HepG2 (cell line): ENCODE data around the gene NCS1. TPM values are rescaled to one million over a fixed set of nuclear protein-coding genes. Genes with fewer than 3 reads are reported as not detected.
A peak's percentile ranks its signal among the peaks of the same experiment; 100 is the strongest.

ENCODE experiments used
- ATAD3A ChIP-seq: sonication (generic); formaldehyde crosslinking; IDR thresholded peaks from 2 replicates; pipeline ENCODE4 v1.4.0; 2020; ENCODE audit warnings: missing genetic modification reagents
- EHMT2 ChIP-seq: fragments of 200-600 bp; sonication (generic); IDR thresholded peaks from 2 replicates; pipeline ENCODE4 v1.7.0; 2017; ENCODE audit warnings: antibody characterized with exemption, low read depth, low read length, borderline replicate concordance
- FOXA3 ChIP-seq: IDR thresholded peaks from 2 replicates; pipeline ENCODE4 v1.6.1; 2016; ENCODE audit warnings: missing genetic modification reagents, missing compliant biosample characterization
- HES4 ChIP-seq: sonication (generic); formaldehyde crosslinking; IDR thresholded peaks from 2 replicates; pipeline ENCODE4 v1.9.0; 2021; ENCODE audit warnings: mild to moderate bottlenecking, missing genetic modification reagents, borderline replicate concordance
- NCOR1 ChIP-seq: fragments of 200-600 bp; sonication (generic); IDR thresholded peaks from 2 replicates; pipeline ENCODE4 v1.7.0; 2017; ENCODE audit warnings: antibody characterized with exemption, low read length, borderline replicate concordance
- PAXIP1 ChIP-seq: sonication (generic); formaldehyde crosslinking; conservative IDR thresholded peaks from 2 replicates; pipeline ENCODE4 v1.4.0; 2020; ENCODE audit warnings: mild to moderate bottlenecking, missing genetic modification reagents, moderate library complexity
- PBX2 ChIP-seq: IDR thresholded peaks from 2 replicates; pipeline ENCODE4 v1.6.1; 2016; ENCODE audit warnings: control low read depth
- RFX3 ChIP-seq: IDR thresholded peaks from 2 replicates; pipeline ENCODE4 v1.6.1; 2016; ENCODE audit warnings: missing biosample characterization, missing genetic modification reagents
- RXRA ChIP-seq: sonication (generic); formaldehyde crosslinking; IDR thresholded peaks from 2 replicates; pipeline ENCODE4 v1.5.1; 2020; ENCODE audit warnings: missing genetic modification reagents
- SOX13 ChIP-seq, 3 experiments: fragments of 450-650 bp in 1 of 3; sonication (generic) in 1 of 3; formaldehyde crosslinking in 1 of 3; IDR thresholded peaks in 2 of 3; conservative IDR thresholded peaks in 1 of 3; 2 replicates each; pipeline versions ENCODE4 v1.5.0 to v1.6.1; 2016 to 2020; ENCODE audit warnings: antibody characterized with exemption in 1 of 3, mild to moderate bottlenecking in 1 of 3, missing compliant biosample characterization in 1 of 3, missing genetic modification reagents in 1 of 3, moderate library complexity in 1 of 3
- SPEN ChIP-seq: sonication (generic); formaldehyde crosslinking; IDR thresholded peaks from 2 replicates; pipeline ENCODE4 v1.5.1; 2020; ENCODE audit warnings: low read depth, mild to moderate bottlenecking, missing genetic modification reagents
- TEAD2 ChIP-seq: sonication (generic); formaldehyde crosslinking; IDR thresholded peaks from 2 replicates; pipeline ENCODE4 v1.9.0; 2021; ENCODE audit warnings: missing genetic modification reagents
- ZFX ChIP-seq: sonication (generic); formaldehyde crosslinking; IDR thresholded peaks from 2 replicates; pipeline ENCODE4 v1.4.0; 2020; ENCODE audit warnings: mild to moderate bottlenecking, low read depth, missing genetic modification reagents, moderate library complexity
- ZMYM3 ChIP-seq: sonication (generic); formaldehyde crosslinking; IDR thresholded peaks from 2 replicates; pipeline ENCODE4 v1.5.1; 2020; ENCODE audit warnings: mild to moderate bottlenecking, missing genetic modification reagents
- ZNF687 ChIP-seq: sonication (generic); formaldehyde crosslinking; IDR thresholded peaks from 2 replicates; pipeline ENCODE4 v1.5.1; 2020; ENCODE audit warnings: mild to moderate bottlenecking, missing genetic modification reagents, moderate library complexity
- ZSCAN12 ChIP-seq: sonication (generic); formaldehyde crosslinking; IDR thresholded peaks from 2 replicates; pipeline ENCODE4 v1.9.0; 2021; ENCODE audit warnings: mild to moderate bottlenecking, missing genetic modification reagents
- polyA plus RNA-seq, 8 experiments: library from polyadenylated mRNA; depleted of rRNA in 3 of 8; stranded (reverse) in 7 of 8; unstranded in 1 of 8; fragments of >200 nt; fragmentation: Illumina TruSeq in 4 of 8; extraction: Trizol in 4 of 8; gene quantifications; 2 replicates each; pipeline versions ENCODE4 v1.2.1 to v1.2.3, GENCODE V29; 2011 to 2016; ENCODE audit warnings: low read depth in 4 of 8, missing spikeins in 1 of 8, mixed read lengths in 1 of 8; ENCODE audit not compliant: insufficient read depth in 1 of 8
- total RNA-seq, 5 experiments: library from RNA; depleted of rRNA; stranded (reverse); fragments of >200 nt; fragmentation: Illumina TruSeq; extraction: Trizol; gene quantifications; 2 replicates each; pipeline ENCODE4 v1.2.3, GENCODE V29; 2016; ENCODE audit warnings: low read depth in 1 of 5

Gene NCS1
- total and polyA plus RNA-seq, 2 of the 13 experiments (the other 11 are each of a cell fraction or from before 2014, with no cell fraction given), result 4.7 to 6.1 TPM

- peak; percentile 73 for TF ChIP-seq NCOR1
- TF ChIP-seq EHMT2, result no peak
- peak; percentile 37; the same call in 1 of the 2 replicates for TF ChIP-seq FOXA3 (CRISPR knock-in tag)
- TF ChIP-seq TEAD2, result no peak
- TF ChIP-seq ZFX (CRISPR knock-in tag), result peak; percentile 44
- 0 out of 2 replicates have a peak, but pooled peaks have one; percentile 44 for TF ChIP-seq SPEN
- no peak for TF ChIP-seq RFX3 (CRISPR knock-in tag)
- peak; percentile 71 for TF ChIP-seq ZNF687 (CRISPR knock-in tag)
- TF ChIP-seq ZSCAN12, result no peak
- peak; percentile 64; the same call in 1 of the 2 replicates for TF ChIP-seq PAXIP1 (CRISPR knock-in tag)
- no peak for TF ChIP-seq SOX13 (IDR thresholded peaks at IDR 0.05)
- TF ChIP-seq SOX13 (CRISPR knock-in tag; conservative IDR thresholded peaks at IDR 0.05 in 1 of 2, IDR thresholded peaks at IDR 0.05 in 1 of 2), result peak in 1 of 2 experiments; percentile 49; a peak in 1 of 4 replicates
- peak; percentile 82 for TF ChIP-seq RXRA (CRISPR knock-in tag)
- 0 out of 2 replicates have a peak, but pooled peaks have one; percentile 20 for TF ChIP-seq HES4 (CRISPR knock-in tag)
- TF ChIP-seq PBX2 (CRISPR knock-in tag), result no peak
- peak; percentile 64 for TF ChIP-seq ZMYM3
- TF ChIP-seq ATAD3A, result no peak
Measured at GRCh38 chr9:130201974-130202373, 29.8 kb downstream of the NCS1 start (continued).
